H9 (cell line): Measurements from ENCODE around the gene WDR75. TPM values are rescaled to one million over a fixed set of nuclear protein-coding genes. Genes with fewer than 3 reads are reported as not detected.

Experiments used
- DNase-seq: peaks from one replicate; pipeline ENCODE4 v3.0.0-alpha.2; 2017
- H2AFZ ChIP-seq: one replicate; pipeline ENCODE4 v1.6.1; 2013; ENCODE audit warnings: mild to moderate bottlenecking, low read length, control low read depth, moderate library complexity
- H2AK5ac ChIP-seq: 2 replicates; pipeline ENCODE4 v1.6.1; 2013; ENCODE audit warnings: low read length, control low read depth, mixed read lengths; ENCODE audit not compliant: insufficient read length
- H2BK120ac ChIP-seq: one replicate; pipeline ENCODE4 v1.6.1; 2013; ENCODE audit warnings: low read depth, mild to moderate bottlenecking, low read length, control low read depth, inconsistent platforms; ENCODE audit not compliant: poor library complexity, severe bottlenecking
- H2BK12ac ChIP-seq: 2 replicates; pipeline ENCODE4 v1.6.1; 2013; ENCODE audit warnings: low read length, control low read depth, mixed read lengths, low read depth; ENCODE audit not compliant: insufficient read length
- H2BK15ac ChIP-seq: 2 replicates; pipeline ENCODE4 v1.6.1; 2013; ENCODE audit warnings: low read depth, low read length, control low read depth
- H2BK20ac ChIP-seq: one replicate; pipeline ENCODE4 v1.6.1; 2013; ENCODE audit warnings: low read depth, mild to moderate bottlenecking, low read length, control low read depth, inconsistent platforms; ENCODE audit not compliant: poor library complexity, severe bottlenecking
- H2BK5ac ChIP-seq: 2 replicates; pipeline ENCODE4 v1.6.1; 2013; ENCODE audit warnings: low read length, control low read depth, mixed read lengths; ENCODE audit not compliant: insufficient read length
- H3K14ac ChIP-seq: 2 replicates; pipeline ENCODE4 v1.6.1; 2013; ENCODE audit warnings: low read length, control low read depth; ENCODE audit not compliant: insufficient read depth
- H3K18ac ChIP-seq: 2 replicates; pipeline ENCODE4 v1.6.1; 2013; ENCODE audit warnings: low read depth, mild to moderate bottlenecking, mixed read lengths, low read length, control low read depth; ENCODE audit not compliant: insufficient read length
- H3K23ac ChIP-seq: 2 replicates; pipeline ENCODE4 v1.6.1; 2013; ENCODE audit warnings: low read length, control low read depth, mixed read lengths, low read depth; ENCODE audit not compliant: insufficient read length
- H3K23me2 ChIP-seq: 2 replicates; pipeline ENCODE4 v1.6.1; 2013; ENCODE audit warnings: low read depth, mild to moderate bottlenecking, mixed read lengths, low read length, control low read depth; ENCODE audit not compliant: insufficient read length, poor library complexity, severe bottlenecking
- H3K27ac ChIP-seq: 2 replicates; pipeline ENCODE4 v1.5.1; 2013; ENCODE audit warnings: low read length, control low read depth, mixed read lengths, low read depth; ENCODE audit not compliant: insufficient read length
- H3K27me3 ChIP-seq: 2 replicates; pipeline ENCODE4 v1.6.1; 2013; ENCODE audit warnings: low read length, control low read depth, inconsistent platforms; ENCODE audit not compliant: insufficient read depth
- H3K4ac ChIP-seq: 2 replicates; pipeline ENCODE4 v1.6.1; 2013; ENCODE audit warnings: low read depth, mild to moderate bottlenecking, control low read depth, inconsistent platforms, low read length, moderate library complexity
- H3K4me1 ChIP-seq: 2 replicates; pipeline ENCODE4 v1.6.1; 2013; ENCODE audit warnings: low read length, control low read depth, inconsistent platforms; ENCODE audit not compliant: insufficient read depth
- H3K4me2 ChIP-seq: 2 replicates; pipeline ENCODE4 v1.6.1; 2013; ENCODE audit warnings: low read length, control low read depth, mixed read lengths; ENCODE audit not compliant: insufficient read length, insufficient read depth
- H3K56ac ChIP-seq: 2 replicates; pipeline ENCODE4 v1.6.1; 2013; ENCODE audit warnings: low read depth, mild to moderate bottlenecking, mixed read lengths, low read length, control low read depth; ENCODE audit not compliant: insufficient read length
- H3K79me1 ChIP-seq: 2 replicates; pipeline ENCODE4 v1.6.1; 2013; ENCODE audit warnings: low read depth, mild to moderate bottlenecking, moderate library complexity, low read length, control low read depth, inconsistent platforms; ENCODE audit not compliant: insufficient read depth, poor library complexity, severe bottlenecking
- H3K79me2 ChIP-seq: 2 replicates; pipeline ENCODE4 v1.6.1; 2013; ENCODE audit warnings: low read length, control low read depth, inconsistent platforms; ENCODE audit not compliant: insufficient read depth
- H3K9ac ChIP-seq: 2 replicates; pipeline ENCODE4 v1.6.1; 2013; ENCODE audit warnings: low read length, control low read depth, mixed read lengths; ENCODE audit not compliant: insufficient read length; ENCODE audit errors: extremely low read depth
- H3K9me3 ChIP-seq: one replicate; pipeline ENCODE4 v1.6.1; 2013; ENCODE audit warnings: low read depth, low read length, inconsistent platforms; ENCODE audit not compliant: control insufficient read depth
- H3T11ph ChIP-seq: one replicate; pipeline ENCODE4 v1.6.1; 2013; ENCODE audit warnings: mild to moderate bottlenecking, low read length, control low read depth, inconsistent platforms
- H4K20me1 ChIP-seq: one replicate; pipeline ENCODE4 v1.6.1; 2013; ENCODE audit not compliant: control insufficient read depth, insufficient read length, insufficient read depth
- H4K5ac ChIP-seq: 2 replicates; pipeline ENCODE4 v1.6.1; 2013; ENCODE audit warnings: low read depth, mild to moderate bottlenecking, mixed read lengths, low read length, control low read depth; ENCODE audit not compliant: insufficient read length
- H4K8ac ChIP-seq: replicated peaks from 2 replicates; pipeline ENCODE4 v1.6.1; 2013; ENCODE audit warnings: low read length, control low read depth, mixed read lengths, low read depth; ENCODE audit not compliant: insufficient read length
- H4K91ac ChIP-seq: 2 replicates; pipeline ENCODE4 v1.6.1; 2013; ENCODE audit warnings: low read depth, mild to moderate bottlenecking, moderate library complexity, mixed read lengths, low read length, control low read depth; ENCODE audit not compliant: insufficient read length
- H3K27ac Mint-ChIP-seq, 3 experiments: 2 replicates in 2 of 3; 3 replicates in 1 of 3; pipeline ENCODE4 v1.8.0; 2020 to 2021; ENCODE audit warnings: mixed read lengths in 3 of 3, mild to moderate bottlenecking in 1 of 3, moderate library complexity in 1 of 3
- H3K27me3 Mint-ChIP-seq: 2 replicates; pipeline ENCODE4 v1.8.0; 2021; ENCODE audit warnings: low read depth, mild to moderate bottlenecking, moderate library complexity, mixed read lengths
- H3K36me3 Mint-ChIP-seq, 3 experiments: 2 replicates in 2 of 3; 3 replicates in 1 of 3; pipeline ENCODE4 v1.8.0; 2020 to 2021; ENCODE audit warnings: low read depth in 3 of 3, mixed read lengths in 3 of 3; ENCODE audit not compliant: insufficient read depth in 1 of 3
- H3K4me1 Mint-ChIP-seq, 2 experiments: 2 replicates each; pipeline ENCODE4 v1.8.0; 2020; ENCODE audit warnings: mixed read lengths in 2 of 2
- H3K4me3 Mint-ChIP-seq, 2 experiments: 2 replicates in 1 of 2; 3 replicates in 1 of 2; pipeline ENCODE4 v1.8.0; 2020 to 2021; ENCODE audit warnings: mild to moderate bottlenecking in 2 of 2, mixed read lengths in 2 of 2, moderate library complexity in 1 of 2
- H3K9me3 Mint-ChIP-seq, 2 experiments: 2 replicates in 1 of 2; 3 replicates in 1 of 2; pipeline ENCODE4 v1.8.0; 2020; ENCODE audit warnings: mild to moderate bottlenecking in 2 of 2, mixed read lengths in 2 of 2, moderate library complexity in 1 of 2
- total RNA-seq: library from RNA; stranded (reverse); gene quantifications from 2 replicates; pipeline ENCODE4 v1.2.1, GENCODE V29; 2021
- TF ChIP-seq, protein P1 (sequence below): fragments of 200-600 bp; sonication (generic); conservative IDR thresholded peaks from 3 replicates; pipeline ENCODE4 v1.8.0; 2021; ENCODE audit warnings: antibody characterized with exemption, mild to moderate bottlenecking

Gene WDR75
- total RNA-seq, 1 experiment from 2014 or later, result 80.6 TPM

DNA sequence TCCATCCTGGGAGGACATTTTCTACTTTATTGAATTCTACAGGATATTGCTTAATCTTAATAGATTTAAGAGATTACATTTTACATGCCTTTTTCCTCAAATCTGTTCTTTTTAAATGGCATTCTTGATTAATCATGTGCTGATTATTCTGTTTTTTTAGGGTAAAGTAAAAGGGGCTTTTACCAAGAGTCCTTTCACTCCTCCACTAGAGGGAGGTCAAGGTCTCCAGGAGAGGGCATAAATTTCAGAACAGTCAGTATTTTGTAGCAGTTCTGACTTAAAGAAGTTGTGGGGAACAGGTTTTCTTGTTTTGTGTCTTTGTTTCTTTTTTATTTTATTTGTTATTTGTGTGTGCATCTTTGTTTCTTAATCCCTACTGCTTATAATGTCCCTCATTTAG is 25.4 kb downstream of the WDR75 start:
- Histone ChIP-seq H3K14ac (no peak overlapping the region), H3K27ac (no peak overlapping the region), H2BK120ac (no peak overlapping the region), H4K91ac (no peak overlapping the region), H3K27me3 (no peaks in the 10 kb centered on the region), H3K9me3 (no peaks in the 10 kb centered on the region), H3T11ph (no peak overlapping the region), H3K79me1 (no peaks in the 10 kb centered on the region), H2BK15ac (no peak overlapping the region), H2BK5ac (no peak overlapping the region), H3K79me2 (no peaks in the 10 kb centered on the region), H2AK5ac (no peak overlapping the region), H4K8ac (no peak overlapping the region), H2BK20ac (no peak overlapping the region), H2BK12ac (no peak overlapping the region), H3K56ac (no peak overlapping the region), H4K5ac (no peak overlapping the region), H2AFZ (no peak overlapping the region), H3K9ac (no peak overlapping the region), H3K4me1 (no peaks in the 10 kb centered on the region), H3K23me2 (no peaks in the 10 kb centered on the region), H3K4me2 (no peak overlapping the region), H3K23ac (no peak overlapping the region), H4K20me1 (no peaks in the 10 kb centered on the region), H3K18ac (no peak overlapping the region), H3K4ac (no peak overlapping the region)
- Mint-ChIP-seq H3K36me3 (peaks cover 42 to 93% (median 91%) of the 10 kb centered on the region in 3 experiments), H3K27me3 (no peaks in the 10 kb centered on the region), H3K9me3 (no peaks in the 10 kb centered on the region), H3K4me3 (no peak overlapping the region), H3K4me1 (no peaks in the 10 kb centered on the region), H3K27ac (peak overlapping the region in 1 of 3 experiments; percentile 70; a peak in 1 of 7 replicates)
- TF ChIP-seq, protein P1, sequence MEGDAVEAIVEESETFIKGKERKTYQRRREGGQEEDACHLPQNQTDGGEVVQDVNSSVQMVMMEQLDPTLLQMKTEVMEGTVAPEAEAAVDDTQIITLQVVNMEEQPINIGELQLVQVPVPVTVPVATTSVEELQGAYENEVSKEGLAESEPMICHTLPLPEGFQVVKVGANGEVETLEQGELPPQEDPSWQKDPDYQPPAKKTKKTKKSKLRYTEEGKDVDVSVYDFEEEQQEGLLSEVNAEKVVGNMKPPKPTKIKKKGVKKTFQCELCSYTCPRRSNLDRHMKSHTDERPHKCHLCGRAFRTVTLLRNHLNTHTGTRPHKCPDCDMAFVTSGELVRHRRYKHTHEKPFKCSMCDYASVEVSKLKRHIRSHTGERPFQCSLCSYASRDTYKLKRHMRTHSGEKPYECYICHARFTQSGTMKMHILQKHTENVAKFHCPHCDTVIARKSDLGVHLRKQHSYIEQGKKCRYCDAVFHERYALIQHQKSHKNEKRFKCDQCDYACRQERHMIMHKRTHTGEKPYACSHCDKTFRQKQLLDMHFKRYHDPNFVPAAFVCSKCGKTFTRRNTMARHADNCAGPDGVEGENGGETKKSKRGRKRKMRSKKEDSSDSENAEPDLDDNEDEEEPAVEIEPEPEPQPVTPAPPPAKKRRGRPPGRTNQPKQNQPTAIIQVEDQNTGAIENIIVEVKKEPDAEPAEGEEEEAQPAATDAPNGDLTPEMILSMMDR, result peak; percentile 74
- DNase-seq, result no peak
